HG03060 (cell line): ENCODE measurements around the gene SEMA6A.

Source experiments
- ATAC-seq: cut with Tn5 transposase; IDR thresholded peaks from one replicate; pipeline ENCODE4 v1.9.1; 2021; ENCODE audit warnings: low read depth, moderate number of reproducible peaks; ENCODE audit not compliant: unreplicated experiment

The SEMA6A gene

DNA sequence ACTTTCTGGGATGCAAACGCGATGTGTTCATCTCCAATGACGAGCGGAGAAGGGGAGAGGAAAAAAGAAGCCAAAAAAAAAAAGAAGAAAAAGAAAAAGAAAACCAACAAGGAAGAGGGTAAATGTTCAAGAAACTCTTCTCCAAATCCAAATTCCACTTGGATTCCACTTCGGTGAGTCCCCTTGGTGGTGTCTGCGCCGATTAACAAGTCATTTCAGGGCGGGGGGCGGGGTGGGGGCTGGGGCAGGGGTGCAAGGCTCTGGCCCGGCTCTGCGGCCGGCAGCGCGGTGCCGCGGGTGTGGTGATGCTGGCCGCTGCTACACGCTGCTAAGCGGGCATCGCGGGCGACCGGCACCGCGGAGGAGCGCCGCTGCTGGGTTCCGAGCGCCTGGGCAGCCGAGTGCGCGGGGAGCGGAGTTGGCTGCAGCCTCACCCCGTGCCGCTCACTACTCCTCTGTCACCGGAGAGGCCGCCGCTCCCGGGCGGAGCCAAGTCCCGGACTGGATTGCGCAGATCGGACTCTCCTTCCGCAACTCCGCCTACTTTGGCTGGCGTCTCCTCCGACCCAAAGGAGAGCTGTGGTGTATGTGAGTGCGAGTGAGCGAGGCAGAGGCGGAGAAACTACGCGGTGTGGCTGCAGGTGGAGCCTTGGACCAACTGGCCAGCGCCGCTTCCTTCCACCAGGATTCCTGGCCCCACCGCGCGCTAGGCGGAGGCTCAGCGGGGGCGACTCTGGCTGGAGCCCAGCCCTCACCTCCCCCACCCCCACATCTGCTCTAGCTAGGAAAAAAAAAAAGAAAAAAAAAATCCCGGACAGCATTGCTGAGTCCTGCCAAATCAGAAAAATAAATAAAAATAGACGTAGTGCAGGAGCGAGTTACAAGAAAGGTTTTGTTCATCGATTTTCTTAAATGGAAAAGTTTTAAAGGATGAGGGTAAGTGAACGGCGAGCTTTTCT is at the start of gene SEMA6A:
SEMA6A (minus strand) TSS at position 457 of the 959 bp plus-strand sequence. CDS start 69,879 bp downstream, outside the sequence.
- ATAC-seq = peak; percentile 31

GRCh38 chr5:116622375-116623050 is 47.9 kb upstream of the SEMA6A start:
- no peak for ATAC-seq

GRCh38 chr5:116621599-116621998 is 47.0 kb upstream of the SEMA6A start:
- no peak for ATAC-seq

GRCh38 chr5:116616876-116617275 is 42.3 kb upstream of the SEMA6A start:
- no peak for ATAC-seq

- no peak for ATAC-seq
Observed at GRCh38 chr5:116614603-116614920, 39.9 kb upstream of the SEMA6A start.

DNA sequence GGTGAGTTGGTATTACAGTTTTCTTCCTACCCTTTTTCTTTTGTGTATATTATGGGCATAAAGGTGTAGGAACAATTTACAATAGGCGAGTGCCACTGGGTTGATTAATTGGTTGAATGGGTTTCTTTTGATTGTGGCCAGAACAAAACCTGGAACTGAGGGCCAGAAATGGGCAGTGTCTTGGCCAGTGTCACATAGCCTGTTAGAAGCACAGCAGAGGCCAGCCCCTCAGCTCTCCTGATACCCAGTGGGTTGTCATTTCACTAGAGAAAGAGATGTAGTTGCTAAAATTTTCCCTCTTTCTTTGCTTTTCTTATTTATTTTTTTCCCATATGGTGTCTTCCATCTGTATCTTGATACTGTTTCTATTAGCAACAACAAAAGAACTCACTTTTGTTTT is 38.8 kb upstream of the SEMA6A start:
- ATAC-seq = no peak

DNA sequence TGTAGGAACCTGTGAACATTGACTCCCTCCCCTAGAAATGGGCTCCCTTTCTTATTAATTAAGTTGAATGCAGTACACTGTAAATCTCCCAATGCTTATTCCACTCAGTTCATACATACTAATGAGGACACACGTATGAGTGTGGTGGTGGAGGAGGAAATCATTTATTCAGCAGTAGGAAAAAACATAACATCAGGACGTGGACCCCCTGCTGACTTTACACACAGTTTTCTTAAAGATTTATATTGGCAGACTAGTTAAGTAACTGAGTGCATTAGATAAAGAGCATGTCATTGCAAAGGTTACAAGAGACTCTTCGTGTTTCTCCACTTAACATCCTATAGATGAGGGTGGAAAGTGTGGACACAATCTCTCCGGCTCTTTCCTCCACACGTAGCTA is 37.8 kb upstream of the SEMA6A start:
- no peak for ATAC-seq

DNA sequence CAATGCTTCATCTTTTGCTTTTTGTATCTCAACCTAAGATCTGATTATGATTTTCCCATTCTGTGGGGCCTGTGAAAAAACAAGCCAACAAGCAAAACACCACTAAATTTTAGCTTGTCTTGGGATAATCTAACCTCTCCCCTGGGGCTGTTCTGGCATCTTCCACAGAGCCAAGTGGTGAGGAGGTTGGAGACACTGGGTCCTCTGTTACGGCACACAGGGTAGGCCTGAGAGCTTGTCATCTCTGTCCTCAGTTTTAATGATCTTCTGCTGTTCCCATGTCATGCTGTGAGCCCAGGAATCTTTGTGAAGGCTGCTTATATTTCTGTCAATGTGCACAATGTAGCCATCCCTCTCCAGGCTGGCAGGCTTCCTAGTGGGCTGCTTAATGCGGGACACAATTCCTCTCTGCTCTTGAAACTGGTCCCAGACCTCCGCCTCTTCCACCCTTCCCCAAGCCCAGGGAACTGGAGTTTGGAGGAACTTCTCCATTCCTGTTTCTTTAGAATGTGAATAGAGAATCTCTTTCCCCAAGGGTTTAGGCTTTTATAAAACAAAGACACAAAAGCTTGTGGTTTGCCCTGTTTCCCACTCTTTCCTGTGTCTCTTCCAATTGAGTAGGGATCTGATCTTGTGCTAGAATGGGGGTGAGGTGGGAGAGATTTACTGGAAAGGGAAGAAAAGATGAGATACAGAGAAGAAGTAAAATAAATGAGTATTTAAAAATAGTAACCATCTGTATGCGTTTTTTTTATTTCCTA is 30.9 kb upstream of the SEMA6A start:
- ATAC-seq = no peak

GRCh38 chr5:116604805-116605204 is 30.2 kb upstream of the SEMA6A start:
- no peak for ATAC-seq

GRCh38 chr5:116600876-116601275 is 26.3 kb upstream of the SEMA6A start:
- ATAC-seq = no peak

DNA sequence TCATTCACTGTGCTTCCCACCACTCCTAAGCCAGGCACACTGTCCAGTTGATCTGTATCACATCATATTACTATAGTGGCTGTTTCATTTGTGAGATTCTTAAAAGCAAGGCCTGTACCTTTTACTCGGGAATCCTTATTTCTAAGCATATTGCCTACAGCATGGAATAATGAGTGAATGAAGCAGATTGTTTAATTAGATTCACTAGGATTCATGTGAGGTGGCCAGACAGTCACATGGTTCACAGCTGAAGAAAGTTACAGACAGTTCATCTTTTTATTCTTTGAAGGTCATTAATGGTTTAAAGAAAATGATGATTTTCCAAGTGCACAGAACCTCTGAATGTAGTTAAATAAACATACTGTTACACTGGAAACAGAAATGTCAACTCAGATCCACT is 24.3 kb upstream of the SEMA6A start:
- no peak for ATAC-seq

DNA sequence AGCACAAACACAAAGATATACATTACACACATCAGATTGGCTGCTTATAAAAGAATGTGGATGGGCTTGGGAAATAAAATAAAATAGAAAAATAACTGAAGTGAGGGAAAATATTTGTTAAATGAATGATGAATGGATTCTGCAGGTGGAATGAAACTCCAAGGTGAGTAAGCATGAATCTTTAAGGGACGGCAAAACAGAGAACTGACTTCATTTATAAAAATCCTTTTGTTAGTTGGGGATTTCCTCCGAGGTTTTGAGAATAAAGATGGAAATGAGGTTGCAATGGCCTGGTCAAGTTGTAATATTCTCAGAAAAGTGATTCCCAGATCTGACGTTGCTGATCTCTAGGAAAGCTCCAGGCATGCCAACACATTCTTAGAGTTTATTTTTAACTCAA is 20.9 kb upstream of the SEMA6A start:
- no peak for ATAC-seq

DNA sequence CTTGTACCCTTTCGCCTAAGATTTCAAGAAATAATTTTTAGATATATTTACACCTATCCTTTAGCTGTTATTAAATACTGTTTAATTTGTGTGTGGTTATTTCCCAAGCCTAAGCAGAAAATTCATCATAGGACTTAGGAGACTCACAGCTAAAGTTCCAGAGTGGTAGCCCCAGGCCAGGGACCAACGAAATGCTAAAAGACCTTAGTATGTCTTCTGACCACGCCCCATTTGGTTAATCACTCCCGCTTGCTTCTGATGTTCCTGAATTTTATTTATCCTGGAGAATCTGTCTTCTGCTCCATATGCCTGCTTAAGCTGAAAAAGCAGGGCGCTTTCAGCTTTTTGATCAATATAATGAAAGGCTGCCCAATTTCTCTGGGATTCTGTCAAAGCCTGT is 18.7 kb upstream of the SEMA6A start:
- no peak for ATAC-seq

- ATAC-seq = no peak
Observed at GRCh38 chr5:116585227-116585626, 10.6 kb upstream of the SEMA6A start.

DNA sequence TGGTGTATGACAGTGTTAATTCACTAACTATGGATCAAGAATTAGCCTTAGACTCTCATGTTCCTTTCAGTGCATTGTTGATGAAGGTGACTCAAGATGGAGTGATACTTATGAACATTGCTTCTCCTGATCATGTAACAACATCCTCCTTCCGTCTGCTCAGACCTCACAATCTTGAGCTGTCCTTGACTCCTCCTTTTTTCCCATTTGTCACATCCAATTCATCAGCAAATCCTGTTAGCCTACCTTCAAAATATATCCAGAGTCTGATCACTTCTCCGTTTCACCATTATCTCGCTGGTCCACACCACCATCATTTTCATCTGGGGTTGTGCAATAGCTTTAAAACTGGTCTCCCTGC is 9.2 kb upstream of the SEMA6A start:
- no peak for ATAC-seq

GRCh38 chr5:116583085-116583861 is 8.7 kb upstream of the SEMA6A start:
- no peak for ATAC-seq

GRCh38 chr5:116581910-116582309 is 7.3 kb upstream of the SEMA6A start:
- no peak for ATAC-seq

GRCh38 chr5:116579144-116579543 is 4.5 kb upstream of the SEMA6A start:
- no peak for ATAC-seq

GRCh38 chr5:116578676-116579075 is 4.1 kb upstream of the SEMA6A start:
- ATAC-seq = no peak

DNA sequence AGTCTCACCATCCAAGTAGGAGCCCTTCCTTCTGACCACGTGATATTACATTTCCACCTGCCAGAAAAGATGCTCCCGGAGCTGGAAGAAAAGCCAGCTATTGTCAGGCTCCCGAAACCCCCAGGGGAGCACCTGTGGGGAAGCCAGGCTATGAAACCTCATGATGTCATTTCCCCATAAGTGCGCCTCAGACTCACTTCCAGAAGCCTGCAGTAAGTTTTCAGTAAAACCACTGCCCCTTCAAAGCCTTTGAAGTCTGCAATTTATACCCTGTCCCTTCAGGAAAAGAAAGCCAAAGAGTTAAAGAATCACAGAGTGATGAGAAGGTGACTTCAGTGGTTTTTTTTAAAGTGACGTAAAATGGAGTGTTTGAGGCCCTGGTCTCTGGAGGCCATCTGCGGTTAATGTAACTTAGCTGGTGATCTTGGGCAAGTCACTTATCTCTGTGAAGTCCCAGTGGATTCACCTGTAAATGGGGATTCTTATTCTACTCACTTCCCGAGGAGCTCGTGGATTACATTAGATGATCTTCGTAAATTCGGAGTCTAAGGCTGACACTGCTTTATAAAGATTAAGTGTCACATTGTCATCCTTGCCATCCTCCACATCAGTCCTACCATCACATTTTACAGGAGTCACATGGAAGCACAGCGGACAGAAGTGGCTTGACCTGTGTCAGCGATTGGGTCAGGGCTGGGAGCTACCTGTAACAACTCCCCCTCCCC is 2.6 kb upstream of the SEMA6A start:
- peak; percentile 67 for ATAC-seq
